ENCODE data around the gene OR1F1. TPM values are rescaled to one million over a fixed set of nuclear protein-coding genes. Genes with fewer than 3 reads are reported as not detected.

The OR1F1 gene
- total and polyA plus RNA-seq, 9 of the 15 experiments (the other 6 are each of a cell fraction or from before 2014, with no cell fraction given): 0.15 to 0.61 (median 0.35) TPM; not detected in 3

DNA sequence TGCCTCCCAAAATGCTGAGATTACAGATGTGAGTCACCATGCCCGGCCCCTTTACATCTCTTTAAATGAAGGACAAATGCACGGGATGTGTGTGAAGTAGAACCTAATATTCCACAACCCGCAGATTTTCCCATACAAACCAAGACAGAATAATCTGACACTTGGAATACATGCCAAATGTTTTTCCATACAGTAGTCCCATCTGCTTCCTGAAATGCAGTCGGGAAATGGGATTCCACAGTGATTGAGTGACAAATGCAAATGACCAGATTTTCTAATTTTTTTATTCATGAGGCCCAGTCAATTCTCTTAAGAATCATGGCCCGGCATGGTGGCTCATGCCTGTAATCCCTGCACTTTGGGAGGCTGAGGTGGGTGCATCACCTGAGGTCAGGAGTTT, 53.8 kb downstream of the OR1F1 start:
- WGBS (ENCODE audit: insufficient coverage, low coverage, missing lambda C conversion rate): 3% methylated on average over 5 of the region's 5 CpGs
- ChIA-PET POLR2A (no interaction called here), CTCF (ENCODE audit: low intra/inter-chr PET ratio) (no interaction called here)
- Histone ChIP-seq H3K4me3 (no peak overlapping the region), H3K9me1 (ENCODE audit: control insufficient read depth, insufficient read depth, low read length) (no peaks in the 10 kb centered on the region), H3K9me3 (replicated peaks; ENCODE audit: control insufficient read depth, insufficient read depth, low read depth, low read length) (peaks cover 4% of the 10 kb centered on the region), H4K20me1 (replicated peaks; ENCODE audit: control insufficient read depth, insufficient read depth, low read length) (no peaks in the 10 kb centered on the region), H3K27me3 (ENCODE audit: control insufficient read depth in 2 of 2, insufficient read depth in 2 of 2, low read length in 2 of 2) (peaks cover 22 to 35% of the 10 kb centered on the region in 2 experiments), H2AFZ (ENCODE audit: low read depth, low read length) (no peak overlapping the region), H3K9ac (ENCODE audit: insufficient read depth in 1 of 2, low read depth in 2 of 2, low read length in 2 of 2) (no peak overlapping the region), H3K79me2 (ENCODE audit: control insufficient read depth, insufficient read depth, low read length) (no peaks in the 10 kb centered on the region), H3K27ac (ENCODE audit: extremely low read depth, low read depth, low read length) (no peak overlapping the region), H3K36me3 (ENCODE audit: control insufficient read depth, insufficient read depth, low read length) (no peaks in the 10 kb centered on the region), H3K4me1 (replicated peaks in 1 of 2; ENCODE audit: control insufficient read depth in 2 of 2, insufficient read depth in 2 of 2, low read length in 2 of 2) (no peaks in the 10 kb centered on the region), H3K4me2 (ENCODE audit: insufficient read depth, low read length) (no peak overlapping the region)
- FAIRE-seq: no peak
- no peak for DNase-seq (ENCODE audit: extremely low read depth in 1 of 4, low spot score in 3 of 4)
- in situ Hi-C loops (cut with MboI) (no loop called here), intact Hi-C loops (cut with micrococcal nuclease) (no loop called here)
- TF ChIP-seq BCOR (IDR thresholded peaks at IDR 0.05): no peak
- TF ChIP-seq, protein P1, sequence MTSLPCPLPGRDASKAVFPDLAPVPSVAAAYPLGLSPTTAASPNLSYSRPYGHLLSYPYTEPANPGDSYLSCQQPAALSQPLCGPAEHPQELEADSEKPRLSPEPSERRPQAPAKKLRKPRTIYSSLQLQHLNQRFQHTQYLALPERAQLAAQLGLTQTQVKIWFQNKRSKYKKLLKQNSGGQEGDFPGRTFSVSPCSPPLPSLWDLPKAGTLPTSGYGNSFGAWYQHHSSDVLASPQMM (CRISPR knock-in tag; IDR thresholded peaks at IDR 0.05): no peak
- TF ChIP-seq, protein P2, sequence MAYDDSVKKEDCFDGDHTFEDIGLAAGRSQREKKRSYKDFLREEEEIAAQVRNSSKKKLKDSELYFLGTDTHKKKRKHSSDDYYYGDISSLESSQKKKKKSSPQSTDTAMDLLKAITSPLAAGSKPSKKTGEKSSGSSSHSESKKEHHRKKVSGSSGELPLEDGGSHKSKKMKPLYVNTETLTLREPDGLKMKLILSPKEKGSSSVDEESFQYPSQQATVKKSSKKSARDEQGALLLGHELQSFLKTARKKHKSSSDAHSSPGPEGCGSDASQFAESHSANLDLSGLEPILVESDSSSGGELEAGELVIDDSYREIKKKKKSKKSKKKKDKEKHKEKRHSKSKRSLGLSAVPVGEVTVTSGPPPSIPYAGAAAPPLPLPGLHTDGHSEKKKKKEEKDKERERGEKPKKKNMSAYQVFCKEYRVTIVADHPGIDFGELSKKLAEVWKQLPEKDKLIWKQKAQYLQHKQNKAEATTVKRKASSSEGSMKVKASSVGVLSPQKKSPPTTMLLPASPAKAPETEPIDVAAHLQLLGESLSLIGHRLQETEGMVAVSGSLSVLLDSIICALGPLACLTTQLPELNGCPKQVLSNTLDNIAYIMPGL (CRISPR knock-in tag; IDR thresholded peaks at IDR 0.05): no peak
- TF ChIP-seq, protein P3, sequence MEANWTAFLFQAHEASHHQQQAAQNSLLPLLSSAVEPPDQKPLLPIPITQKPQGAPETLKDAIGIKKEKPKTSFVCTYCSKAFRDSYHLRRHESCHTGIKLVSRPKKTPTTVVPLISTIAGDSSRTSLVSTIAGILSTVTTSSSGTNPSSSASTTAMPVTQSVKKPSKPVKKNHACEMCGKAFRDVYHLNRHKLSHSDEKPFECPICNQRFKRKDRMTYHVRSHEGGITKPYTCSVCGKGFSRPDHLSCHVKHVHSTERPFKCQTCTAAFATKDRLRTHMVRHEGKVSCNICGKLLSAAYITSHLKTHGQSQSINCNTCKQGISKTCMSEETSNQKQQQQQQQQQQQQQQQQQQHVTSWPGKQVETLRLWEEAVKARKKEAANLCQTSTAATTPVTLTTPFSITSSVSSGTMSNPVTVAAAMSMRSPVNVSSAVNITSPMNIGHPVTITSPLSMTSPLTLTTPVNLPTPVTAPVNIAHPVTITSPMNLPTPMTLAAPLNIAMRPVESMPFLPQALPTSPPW (CRISPR knock-in tag; IDR thresholded peaks at IDR 0.05): no peak
- TF ChIP-seq, protein P4, sequence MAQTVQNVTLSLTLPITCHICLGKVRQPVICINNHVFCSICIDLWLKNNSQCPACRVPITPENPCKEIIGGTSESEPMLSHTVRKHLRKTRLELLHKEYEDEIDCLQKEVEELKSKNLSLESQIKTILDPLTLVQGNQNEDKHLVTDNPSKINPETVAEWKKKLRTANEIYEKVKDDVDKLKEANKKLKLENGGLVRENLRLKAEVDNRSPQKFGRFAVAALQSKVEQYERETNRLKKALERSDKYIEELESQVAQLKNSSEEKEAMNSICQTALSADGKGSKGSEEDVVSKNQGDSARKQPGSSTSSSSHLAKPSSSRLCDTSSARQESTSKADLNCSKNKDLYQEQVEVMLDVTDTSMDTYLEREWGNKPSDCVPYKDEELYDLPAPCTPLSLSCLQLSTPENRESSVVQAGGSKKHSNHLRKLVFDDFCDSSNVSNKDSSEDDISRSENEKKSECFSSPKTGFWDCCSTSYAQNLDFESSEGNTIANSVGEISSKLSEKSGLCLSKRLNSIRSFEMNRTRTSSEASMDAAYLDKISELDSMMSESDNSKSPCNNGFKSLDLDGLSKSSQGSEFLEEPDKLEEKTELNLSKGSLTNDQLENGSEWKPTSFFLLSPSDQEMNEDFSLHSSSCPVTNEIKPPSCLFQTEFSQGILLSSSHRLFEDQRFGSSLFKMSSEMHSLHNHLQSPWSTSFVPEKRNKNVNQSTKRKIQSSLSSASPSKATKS (CRISPR knock-in tag; IDR thresholded peaks at IDR 0.05): no peak
- no peak for TF ChIP-seq KDM4B (IDR thresholded peaks at IDR 0.05; ENCODE audit: borderline replicate concordance in 2 of 2, low read depth in 1 of 2)
- no TSS peak for BruUV-seq (replicated peaks)
- no peak for ATAC-seq
